Thyroid gland (tissue), 4 donors: ENCODE data around the gene HTR5A. TPM values are rescaled to one million over a fixed set of nuclear protein-coding genes. Genes with fewer than 3 reads are reported as not detected.

Experiments
- DNase-seq, 2 donors: peaks; one replicate each; pipeline ENCODE4 v3.0.0-alpha.2; 2019
- H3K27ac ChIP-seq, 3 donors: fragments of 200-600 bp; sonication (generic); 1 replicate in 2 of 3; 2 replicates in 1 of 3; pipeline ENCODE4 v1.5.1; 2016 to 2019; ENCODE audit warnings: mild to moderate bottlenecking in 1 of 3, moderate library complexity in 1 of 3
- H3K27me3 ChIP-seq: fragments of 200-600 bp; sonication (generic); one replicate; pipeline ENCODE4 v1.5.1; 2019
- H3K36me3 ChIP-seq, 2 donors: fragments of 200-600 bp; sonication (generic); one replicate each; pipeline ENCODE4 v1.5.1; 2016 to 2019
- H3K4me1 ChIP-seq, 2 donors: fragments of 200-600 bp; sonication (generic); one replicate each; pipeline ENCODE4 v1.5.1; 2017 to 2019
- H3K4me3 ChIP-seq, 3 donors: fragments of 200-600 bp; sonication (generic); replicated peaks in 1 of 3; 1 replicate in 2 of 3; 2 replicates in 1 of 3; pipeline ENCODE4 v1.5.1; 2016; ENCODE audit warnings: mild to moderate bottlenecking in 1 of 3
- H3K9me3 ChIP-seq: fragments of 200-600 bp; sonication (generic); one replicate; pipeline ENCODE4 v1.5.1; 2017
- CTCF ChIP-seq, 6 experiments: fragments of 200-600 bp in 3 of 6; fragments of 450-650 bp in 3 of 6; sonication (generic) in 3 of 6; IDR thresholded peaks; one replicate each; pipeline ENCODE4 v1.5.1; 2016 to 2019; ENCODE audit warnings: antibody characterized with exemption in 6 of 6, mild to moderate bottlenecking in 2 of 6, inconsistent platforms in 1 of 6, moderate library complexity in 1 of 6
- POLR2A ChIP-seq, 2 donors: fragments of 450-650 bp; IDR thresholded peaks; one replicate each; pipeline ENCODE4 v1.6.1; 2017; ENCODE audit warnings: antibody characterized with exemption in 2 of 2, mild to moderate bottlenecking in 2 of 2, moderate library complexity in 1 of 2
- WGBS, 2 donors: methylation state at CpG; one replicate each; pipeline ENCODE4 v1.1.5; 2017; 5-methylcytosine and 5-hydroxymethylcytosine counted together
- intact Hi-C: fragments of 100-400 bp; cut with DNase I; formaldehyde crosslinking; loops from one replicate; pipeline ENCODE4 v1.15.1; 2023
- total RNA-seq, 4 donors: library from RNA; depleted of rRNA; stranded (reverse); fragments of >200 nt; gene quantifications; one replicate each; pipeline ENCODE4 v1.2.3, GENCODE V29; 2016

HTR5A gene
- total RNA-seq, 4 donors from 2014 or later, result 0.59 TPM; not detected in 3

- no peaks in the 10 kb centered on the region for H3K4me1 ChIP-seq
- no peak for DNase-seq
- H3K27ac ChIP-seq, result no peak overlapping the region
- WGBS, 2 donors, result 52 to 62% methylated on average over 3 of the region's 3 CpGs
- intact Hi-C loops, result no loop called here
- no peaks in the 10 kb centered on the region for H3K9me3 ChIP-seq
- TF ChIP-seq CTCF (IDR thresholded peaks at IDR 0.05) (no peak), POLR2A (IDR thresholded peaks at IDR 0.05) (no peak)
- no peak overlapping the region for H3K4me3 ChIP-seq
- no peaks in the 10 kb centered on the region for H3K36me3 ChIP-seq
- no peaks in the 10 kb centered on the region for H3K27me3 ChIP-seq
Observed at GRCh38 chr7:155097338-155097737, 27.2 kb downstream of the HTR5A start.

- 68 to 70% methylated on average over 4 of the region's 4 CpGs for WGBS, 2 donors
- TF ChIP-seq POLR2A (IDR thresholded peaks at IDR 0.05) (no peak), CTCF (IDR thresholded peaks at IDR 0.05) (no peak)
- no peaks in the 10 kb centered on the region for H3K36me3 ChIP-seq
- H3K27me3 ChIP-seq, result no peaks in the 10 kb centered on the region
- no peaks in the 10 kb centered on the region for H3K4me1 ChIP-seq
- no peaks in the 10 kb centered on the region for H3K9me3 ChIP-seq
- H3K4me3 ChIP-seq, result no peak overlapping the region
- intact Hi-C loops, result no loop called here
- no peak overlapping the region for H3K27ac ChIP-seq
- no peak for DNase-seq
Observed at GRCh38 chr7:155103839-155104238, 33.7 kb downstream of the HTR5A start.

GRCh38 chr7:155104913-155105312 is 34.8 kb downstream of the HTR5A start:
- TF ChIP-seq POLR2A (IDR thresholded peaks at IDR 0.05), result no peak
- no peak overlapping the region for H3K27ac ChIP-seq
- no peak overlapping the region for H3K4me3 ChIP-seq
- no peaks in the 10 kb centered on the region for H3K27me3 ChIP-seq
- WGBS, 2 donors, result 65 to 66% methylated on average over 7 of the region's 7 CpGs
- no peak for DNase-seq
- no peaks in the 10 kb centered on the region for H3K9me3 ChIP-seq
- intact Hi-C loops, result no loop called here
- H3K36me3 ChIP-seq, result no peaks in the 10 kb centered on the region
- no peaks in the 10 kb centered on the region for H3K4me1 ChIP-seq

- DNase-seq, result no peak
- intact Hi-C loops, result no loop called here
- TF ChIP-seq CTCF (IDR thresholded peaks at IDR 0.05) (no peak), POLR2A (IDR thresholded peaks at IDR 0.05) (no peak)
- Histone ChIP-seq H3K4me3 (no peak overlapping the region), H3K4me1 (no peaks in the 10 kb centered on the region), H3K27ac (no peak overlapping the region), H3K27me3 (no peaks in the 10 kb centered on the region), H3K9me3 (no peaks in the 10 kb centered on the region), H3K36me3 (no peaks in the 10 kb centered on the region)
- 90 to 92% methylated on average over 5 of the region's 5 CpGs for WGBS, 2 donors
Observed at GRCh38 chr7:155106356-155106755, 36.2 kb downstream of the HTR5A start.

- no peak for TF ChIP-seq CTCF (IDR thresholded peaks at IDR 0.05)
- TF ChIP-seq POLR2A (IDR thresholded peaks at IDR 0.05), result no peak
- 51 to 58% methylated on average over 4 of the region's 4 CpGs for WGBS, 2 donors
- no peak overlapping the region for H3K27ac ChIP-seq
- H3K9me3 ChIP-seq, result no peaks in the 10 kb centered on the region
- intact Hi-C loops, result no loop called here
- no peaks in the 10 kb centered on the region for H3K4me1 ChIP-seq
- DNase-seq, result no peak
- H3K27me3 ChIP-seq, result no peaks in the 10 kb centered on the region
- no peak overlapping the region for H3K4me3 ChIP-seq
- no peaks in the 10 kb centered on the region for H3K36me3 ChIP-seq
Observed at GRCh38 chr7:155107126-155107525, 37.0 kb downstream of the HTR5A start.
